CD1c-positive myeloid dendritic cell (primary cell): ENCODE results near the gene SLC2A6.

Experiments used
- DNase-seq: peaks from one replicate; pipeline ENCODE4 v3.0.0-alpha.2; 2016; ENCODE audit errors: extremely low spot score

The SLC2A6 gene

DNA sequence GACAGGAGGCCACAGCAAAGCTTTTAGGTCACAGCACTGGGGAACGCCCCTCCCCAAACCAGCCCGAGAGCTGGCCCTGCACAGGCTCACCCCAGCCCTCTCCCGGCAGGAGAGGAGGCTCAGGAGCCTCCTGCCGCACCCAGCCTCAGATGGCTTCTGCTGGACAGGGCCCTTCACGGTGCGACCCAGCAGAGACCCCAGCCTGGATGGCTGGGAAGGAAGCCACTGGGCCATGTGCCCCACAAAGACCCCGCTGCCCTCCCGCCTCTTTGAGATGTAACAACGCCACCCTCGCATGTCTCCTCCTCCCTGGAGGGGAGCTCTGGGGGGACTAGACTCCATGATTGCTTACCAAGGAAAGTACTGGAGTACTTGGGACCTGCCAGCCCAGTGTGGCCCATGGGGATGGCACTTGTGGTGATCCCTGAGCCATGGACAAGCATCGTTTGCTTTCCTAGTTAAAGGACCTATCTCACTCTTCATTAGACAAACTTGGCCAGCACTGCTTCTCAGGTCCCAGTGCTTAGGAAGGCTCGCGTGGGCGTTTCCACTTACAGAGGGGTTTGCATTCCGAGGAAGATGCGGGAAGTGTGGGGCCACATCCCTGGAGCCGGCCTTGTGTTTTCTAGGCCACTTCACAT lies 36.8 kb upstream of the SLC2A6 start:
- DNase-seq, result no peak

DNA sequence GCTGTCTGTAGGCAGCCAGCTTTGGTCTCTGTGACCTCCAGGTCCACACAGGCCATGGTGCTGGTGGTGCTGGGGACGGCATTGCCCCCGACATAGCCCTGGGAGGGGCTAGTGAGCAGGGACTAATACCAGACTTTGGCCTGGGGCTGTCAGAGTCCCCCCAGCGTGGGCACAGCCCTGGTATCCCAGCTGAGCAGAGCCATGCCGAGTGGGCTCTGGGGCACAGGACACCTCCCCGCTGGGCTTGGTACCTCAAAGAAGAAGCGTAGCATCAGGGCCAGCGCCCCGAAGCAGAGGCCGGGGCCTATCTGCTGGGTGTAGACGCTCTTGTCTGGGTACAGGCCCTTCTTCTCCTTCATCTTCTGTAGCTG lies 36.3 kb upstream of the SLC2A6 start:
- DNase-seq, result no peak

DNA sequence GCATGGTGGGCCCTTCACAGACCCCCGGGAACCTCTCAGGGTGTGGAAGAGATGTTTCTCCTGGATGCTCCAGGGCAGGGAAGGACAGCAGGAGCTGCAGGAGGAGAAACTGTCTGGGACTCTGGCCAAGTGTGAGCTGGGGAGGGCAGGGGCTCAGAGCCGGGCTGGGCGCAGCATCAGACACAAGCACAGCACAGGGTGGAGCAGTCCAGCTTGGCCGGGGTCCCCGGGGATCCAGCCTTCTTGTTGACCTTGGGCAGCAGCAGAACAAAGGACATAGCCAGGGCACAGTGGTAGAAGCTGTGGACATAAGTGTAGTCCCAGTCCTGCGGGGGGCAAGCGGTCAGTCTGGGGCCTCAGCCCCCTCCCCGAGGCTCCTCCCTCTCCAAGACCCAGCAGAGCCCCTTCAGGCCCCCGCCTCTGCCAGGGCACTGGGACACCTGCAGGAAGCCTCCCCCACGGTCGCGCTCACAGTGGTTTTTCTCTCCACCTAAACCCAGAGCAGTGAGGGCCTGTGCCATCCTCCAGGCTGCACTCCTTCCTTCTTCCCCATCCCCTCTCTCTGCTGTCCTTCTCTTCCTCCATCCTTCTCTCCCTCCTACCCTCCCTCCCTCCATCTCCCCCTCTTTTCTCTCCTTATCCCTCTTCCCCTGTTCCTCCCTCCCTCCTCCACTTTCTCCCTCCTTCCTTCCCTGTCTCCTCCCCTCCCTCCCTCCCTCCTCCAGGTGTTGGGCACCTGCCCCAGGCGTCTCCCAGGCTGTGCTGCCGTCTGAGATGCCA lies 35.8 kb upstream of the SLC2A6 start:
- no peak for DNase-seq

DNA sequence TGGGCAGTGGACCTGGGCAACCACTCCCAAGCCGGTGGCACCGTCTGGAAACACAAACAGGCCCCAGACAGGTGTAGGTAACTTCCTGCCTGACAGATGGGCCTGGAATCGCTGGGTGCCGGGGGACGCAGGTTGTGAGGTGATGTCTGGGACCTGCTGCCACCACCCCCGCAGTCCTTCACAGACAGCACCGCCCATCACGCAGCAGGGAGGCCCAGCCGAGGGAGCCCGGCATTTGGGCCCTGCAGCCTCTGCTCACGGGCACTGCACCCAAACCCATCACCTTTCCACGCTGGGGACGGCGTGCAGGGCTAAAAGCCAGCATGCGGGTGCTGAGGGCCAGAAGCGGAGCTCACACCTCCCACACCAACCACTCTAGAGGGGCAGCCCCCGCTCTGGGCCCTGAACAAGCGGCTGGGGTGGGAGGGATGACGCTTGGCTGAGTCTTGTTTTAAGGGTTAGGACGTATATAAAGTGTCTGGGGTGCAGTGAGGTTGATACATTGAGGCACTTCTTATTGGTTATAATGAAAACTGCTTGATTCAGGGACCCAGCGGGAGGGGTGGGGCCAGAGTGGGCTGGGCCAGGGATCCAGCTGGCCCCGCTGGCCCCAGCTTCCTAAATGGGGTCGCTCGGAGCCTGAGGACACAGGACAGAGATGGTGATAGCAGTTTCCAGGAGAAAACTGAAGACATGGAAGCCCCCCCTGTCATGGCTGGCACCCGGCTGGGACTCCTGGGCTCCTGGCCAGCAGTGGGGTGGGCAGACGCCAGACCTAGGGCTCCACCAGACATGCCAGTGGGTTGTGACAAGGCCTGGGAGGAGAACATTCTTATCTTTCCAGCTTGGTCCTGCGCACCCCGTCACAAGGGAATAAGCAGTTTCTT lies 34.6 kb upstream of the SLC2A6 start:
- DNase-seq, result no peak

DNA sequence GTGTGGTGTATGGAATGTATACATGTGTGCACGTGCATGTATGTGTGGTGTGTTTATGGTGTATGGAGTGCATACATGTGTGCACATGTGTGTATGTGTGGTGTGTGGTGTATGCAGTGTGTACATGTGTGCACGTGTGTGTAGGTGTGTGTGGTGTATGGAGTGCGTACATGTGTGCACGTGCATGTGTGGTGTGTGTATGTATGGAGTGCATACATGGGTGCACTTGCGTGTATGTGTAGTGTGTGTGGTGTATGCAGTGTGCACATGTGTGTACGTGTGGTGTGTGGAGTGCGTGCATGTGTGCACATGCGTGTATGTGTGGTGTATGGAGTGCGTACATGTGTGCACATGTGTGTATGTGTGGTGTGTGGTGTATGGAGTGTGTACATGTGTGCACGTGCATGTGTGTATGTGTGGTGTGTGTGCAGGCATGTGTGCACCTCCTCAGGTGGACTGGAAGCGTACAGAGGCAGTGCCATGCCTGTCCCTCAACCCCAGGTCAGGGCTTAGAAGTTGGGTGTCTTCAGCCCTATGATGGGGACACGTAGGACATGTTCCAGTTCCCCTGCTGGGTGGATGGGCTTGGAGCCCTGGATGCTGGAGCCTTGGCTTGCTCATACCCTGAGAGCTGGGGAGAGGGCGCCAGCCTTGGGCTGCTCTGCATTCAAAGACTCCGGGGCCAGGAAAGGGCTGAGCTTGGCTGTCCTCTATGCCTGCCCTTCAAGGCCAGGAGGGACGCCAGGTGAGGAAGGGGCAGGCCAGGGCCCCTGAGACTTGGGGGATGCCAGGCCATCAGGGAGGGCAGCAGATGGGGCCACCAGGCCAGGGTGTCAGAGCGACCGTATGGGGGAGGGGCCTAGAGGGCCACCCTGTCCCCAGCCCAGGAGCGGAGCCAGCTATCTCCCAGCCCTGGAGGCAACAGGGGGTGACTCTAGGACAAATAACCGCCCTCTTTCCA lies 33.6 kb upstream of the SLC2A6 start:
- no peak for DNase-seq

DNA sequence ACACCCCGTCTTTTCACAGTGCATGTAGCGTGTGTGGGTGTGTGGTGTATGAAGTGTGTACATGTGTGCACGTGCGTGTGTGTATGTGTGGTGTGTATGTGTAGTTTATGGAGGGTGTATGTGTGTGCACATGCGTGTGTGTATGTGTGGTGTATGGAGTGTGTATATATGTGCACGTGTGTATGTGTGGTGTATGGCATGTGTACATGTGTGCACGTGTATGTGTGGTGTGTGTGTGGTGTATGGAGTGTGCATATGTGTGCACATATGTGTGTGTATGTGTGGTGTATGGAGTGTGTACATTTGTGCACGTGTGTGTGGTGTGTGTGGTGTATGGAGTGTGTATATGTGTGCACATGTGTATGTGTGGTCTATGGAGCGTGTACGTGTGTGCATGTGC lies 32.7 kb upstream of the SLC2A6 start:
- no peak for DNase-seq

DNA sequence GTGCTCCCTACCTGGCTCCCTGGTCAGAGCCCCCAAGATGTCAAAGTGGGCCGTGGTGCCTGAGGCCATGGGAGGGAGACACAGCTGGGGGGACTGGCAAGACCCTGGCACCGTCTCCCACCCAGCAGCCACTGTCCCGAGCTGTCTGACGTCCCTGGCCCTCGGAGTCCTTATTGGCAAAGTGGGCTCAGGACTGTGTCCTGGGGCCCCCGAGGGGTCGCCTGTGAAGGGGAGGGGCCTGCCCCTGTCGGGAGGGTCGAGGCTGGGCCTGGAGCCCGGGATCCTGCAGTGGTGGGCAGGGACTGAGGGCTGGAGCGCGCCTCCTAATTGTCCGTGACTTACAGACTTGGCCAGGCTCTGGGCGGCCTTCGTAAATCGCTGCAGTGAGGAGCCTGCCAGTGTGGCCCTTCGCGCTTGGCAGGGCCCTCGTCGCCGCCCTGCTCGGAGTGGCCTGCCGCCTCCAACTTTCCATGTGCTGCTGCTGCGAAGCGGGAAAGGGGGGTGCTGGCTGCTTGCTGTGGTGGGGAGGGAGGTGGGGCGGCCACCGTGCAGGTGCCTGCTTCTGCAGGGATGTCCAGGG lies 32.1 kb upstream of the SLC2A6 start:
- no peak for DNase-seq

DNA sequence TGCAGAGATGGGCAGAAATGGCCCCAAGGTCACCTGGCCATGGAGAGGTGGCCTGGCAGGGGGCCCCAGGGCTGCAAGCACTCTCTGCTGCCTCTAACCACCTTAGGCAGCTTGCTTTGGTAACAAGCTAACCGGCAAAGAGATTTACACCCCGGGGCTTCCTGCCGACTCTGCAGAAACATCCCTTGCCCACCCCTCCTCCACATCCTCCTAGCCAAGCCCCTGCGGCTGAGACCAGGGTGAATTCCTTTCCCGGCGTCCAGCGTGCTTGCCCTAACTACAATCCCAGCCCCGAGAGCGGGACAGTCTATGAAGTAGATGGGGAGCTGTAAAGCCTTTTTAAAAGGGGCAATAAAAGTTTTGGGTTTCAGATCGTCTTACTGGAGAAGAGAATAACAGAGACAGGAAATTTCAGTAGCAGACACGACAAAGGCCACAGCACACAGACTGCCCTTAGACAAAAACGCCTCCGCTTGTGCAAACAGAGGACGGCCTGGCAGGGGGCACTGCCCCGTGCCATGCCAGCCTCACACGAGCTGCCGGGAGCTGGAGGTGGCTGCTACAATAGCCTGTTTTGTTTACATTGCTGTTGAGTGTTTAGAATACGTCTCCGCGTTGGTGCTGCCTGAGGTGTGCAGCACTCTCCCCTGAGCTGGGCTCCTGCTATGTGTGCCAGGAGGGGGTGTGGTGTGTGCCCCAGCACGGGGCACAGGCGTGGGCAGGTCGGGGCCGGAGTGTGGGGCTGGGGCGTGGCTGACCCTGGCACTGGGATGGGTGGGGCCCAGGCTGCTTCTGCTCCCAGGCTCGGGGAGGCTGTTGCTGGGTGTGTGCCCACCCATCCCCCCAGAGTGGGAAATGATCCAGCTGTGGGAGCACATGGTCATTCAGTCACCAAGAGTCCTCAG lies 30.5 kb upstream of the SLC2A6 start:
- no peak for DNase-seq

DNA sequence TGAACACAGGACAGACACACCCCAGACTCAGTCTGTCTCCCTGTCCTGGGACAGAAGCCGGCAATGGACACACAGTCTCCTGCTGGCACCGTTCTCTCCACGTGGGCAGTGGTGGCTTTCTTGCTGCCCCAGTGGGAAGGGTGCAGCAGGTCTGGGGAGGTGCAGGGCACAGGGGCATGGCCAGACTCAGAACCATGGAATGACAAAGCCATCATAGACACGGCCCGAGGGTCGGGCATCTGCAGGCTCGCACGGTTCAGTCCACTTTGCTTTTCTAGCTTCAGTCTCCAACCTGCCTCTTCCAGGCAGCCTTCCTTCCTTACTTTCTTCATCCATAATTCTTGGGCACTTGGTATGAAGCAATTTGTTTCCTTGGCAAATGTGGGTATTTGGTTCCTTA lies 29.1 kb upstream of the SLC2A6 start:
- DNase-seq, result no peak

DNA sequence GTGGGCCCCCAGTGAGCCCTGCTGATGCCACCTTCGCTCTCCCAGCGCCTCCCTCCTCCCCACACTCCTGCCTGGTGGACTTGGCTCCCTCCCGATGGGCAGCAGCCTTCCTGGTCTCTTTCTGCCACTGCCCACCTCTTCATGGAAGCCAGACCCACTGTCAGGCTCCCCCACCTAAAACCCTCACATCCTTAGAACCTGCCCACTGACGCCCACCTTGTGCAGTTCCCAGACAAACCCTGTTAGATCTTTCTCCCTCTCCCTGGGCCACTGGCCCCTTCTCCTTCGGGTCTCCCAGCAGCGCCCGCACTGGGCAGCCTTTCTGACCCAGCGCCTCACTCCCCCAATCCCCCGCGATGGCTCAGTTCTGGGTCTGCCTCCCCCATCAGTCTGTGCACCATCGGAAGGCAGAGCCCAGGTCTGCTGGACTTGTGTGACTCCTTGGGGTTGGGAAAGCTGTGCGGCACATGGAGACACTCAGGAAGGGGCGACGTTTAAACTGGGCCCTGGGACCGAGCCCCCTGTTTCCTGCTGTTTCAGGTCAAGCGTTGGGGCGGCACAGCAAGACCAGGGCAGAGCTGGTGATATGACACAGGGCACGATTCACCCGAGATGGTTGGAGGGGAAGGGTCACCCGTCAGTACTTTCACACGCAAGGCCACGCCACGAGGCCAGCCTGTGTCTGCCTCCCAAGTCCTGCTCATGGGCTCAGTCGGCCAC lies 28.5 kb upstream of the SLC2A6 start:
- DNase-seq, result no peak

DNA sequence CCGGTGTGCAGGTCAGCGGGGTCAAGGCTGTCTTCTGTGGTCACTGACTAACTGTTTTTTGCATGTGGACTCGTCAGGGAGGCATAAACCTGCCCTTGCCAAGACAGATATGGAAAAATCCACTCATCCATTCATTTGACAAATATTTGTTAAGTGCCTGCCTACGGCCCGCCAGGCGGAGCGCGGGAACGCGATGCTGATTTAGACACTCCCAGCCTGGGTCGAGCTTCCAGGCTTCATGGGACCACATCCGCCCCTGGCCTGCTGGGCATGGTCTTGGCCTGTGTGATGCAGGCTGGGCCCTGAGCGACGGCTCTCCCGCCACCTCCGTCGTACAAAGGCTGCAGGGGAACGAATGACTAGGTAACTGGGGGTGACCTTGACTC lies 27.7 kb upstream of the SLC2A6 start:
- DNase-seq, result no peak

DNA sequence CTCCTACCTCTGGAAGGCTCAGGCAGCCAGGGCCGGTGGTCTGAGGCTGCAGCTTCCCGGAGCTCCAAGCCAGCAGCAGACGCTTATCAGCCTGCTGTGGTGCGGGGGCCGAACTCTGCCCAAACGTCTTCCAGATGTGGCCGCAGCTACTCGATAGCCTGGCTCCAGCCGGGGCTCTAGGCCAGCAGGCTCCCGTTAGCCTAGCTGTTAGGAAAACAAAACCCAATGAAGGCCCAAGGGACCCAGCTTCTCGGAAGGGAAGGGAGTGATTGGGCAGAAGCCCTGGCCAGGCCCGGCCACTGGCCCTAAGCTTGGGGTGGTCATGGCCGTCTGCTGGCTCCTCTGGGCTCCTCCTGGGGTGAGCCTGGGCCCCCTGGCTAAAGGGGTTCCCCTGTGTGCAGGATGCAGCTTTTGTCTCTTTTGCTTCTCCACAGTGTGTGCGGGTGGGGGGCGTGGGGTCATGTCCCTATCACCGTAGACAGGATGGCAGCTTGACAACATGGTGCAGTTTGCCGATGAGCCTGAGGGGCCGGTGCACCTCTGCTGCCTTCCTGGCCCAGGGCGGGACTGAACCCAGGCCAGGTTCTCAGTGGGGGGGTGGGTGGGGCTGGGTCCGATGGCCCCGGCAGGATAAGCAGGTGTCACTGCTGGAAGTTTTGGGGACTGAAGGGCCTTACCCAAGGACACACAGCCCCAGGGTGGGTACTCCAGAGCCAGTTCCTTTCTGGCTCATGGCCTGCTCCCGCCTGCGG lies 27.2 kb upstream of the SLC2A6 start:
- DNase-seq, result no peak

DNA sequence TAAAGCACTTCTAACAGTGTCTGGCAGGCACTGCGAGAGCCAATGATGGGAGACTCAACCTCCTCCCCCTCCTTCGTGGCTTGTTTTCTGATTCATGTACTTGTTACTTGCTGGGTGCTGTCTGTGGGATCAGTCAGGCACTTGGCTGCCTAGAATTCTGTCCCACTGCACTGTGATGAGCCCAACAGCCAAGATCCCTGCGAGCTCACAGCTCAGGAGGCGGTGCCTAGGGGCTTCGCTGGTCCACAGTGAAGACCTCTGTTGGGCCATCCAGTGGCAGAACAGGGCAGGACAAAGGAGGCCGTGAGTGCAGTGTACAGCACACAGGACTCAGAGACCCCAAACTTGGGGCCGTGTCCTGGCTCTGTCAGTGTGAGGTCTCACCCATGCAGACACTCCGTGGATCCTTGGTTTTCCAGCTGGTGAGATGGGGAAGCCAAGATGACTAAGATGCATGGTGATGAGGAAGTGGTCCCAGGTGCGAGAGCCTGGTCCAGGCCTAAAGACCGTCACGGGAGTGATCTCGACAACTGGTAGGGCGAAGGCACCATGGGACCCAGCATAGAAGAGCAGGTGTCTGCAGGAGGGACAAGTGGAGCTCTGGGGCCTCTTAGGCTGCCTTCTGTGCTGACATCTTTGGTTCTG lies 26.4 kb upstream of the SLC2A6 start:
- no peak for DNase-seq

DNA sequence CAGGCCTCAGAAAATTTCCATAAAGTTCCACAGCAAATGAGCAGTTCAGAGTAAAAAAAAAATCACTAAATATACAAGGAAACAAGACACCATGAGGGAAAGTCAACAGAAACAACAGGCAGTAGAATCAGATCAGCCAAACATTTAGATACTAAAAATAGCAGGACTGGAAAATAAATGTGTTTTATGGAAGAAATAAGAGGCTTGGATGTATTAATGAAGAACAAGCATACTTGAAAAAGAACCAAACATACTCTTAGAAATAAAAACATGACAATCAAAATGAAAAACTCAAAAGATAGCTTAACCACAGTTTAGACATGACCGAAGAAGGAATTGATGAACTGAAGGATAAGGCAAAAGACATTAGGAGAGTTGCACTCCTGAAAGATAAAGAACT lies 23.2 kb upstream of the SLC2A6 start:
- no peak for DNase-seq

DNA sequence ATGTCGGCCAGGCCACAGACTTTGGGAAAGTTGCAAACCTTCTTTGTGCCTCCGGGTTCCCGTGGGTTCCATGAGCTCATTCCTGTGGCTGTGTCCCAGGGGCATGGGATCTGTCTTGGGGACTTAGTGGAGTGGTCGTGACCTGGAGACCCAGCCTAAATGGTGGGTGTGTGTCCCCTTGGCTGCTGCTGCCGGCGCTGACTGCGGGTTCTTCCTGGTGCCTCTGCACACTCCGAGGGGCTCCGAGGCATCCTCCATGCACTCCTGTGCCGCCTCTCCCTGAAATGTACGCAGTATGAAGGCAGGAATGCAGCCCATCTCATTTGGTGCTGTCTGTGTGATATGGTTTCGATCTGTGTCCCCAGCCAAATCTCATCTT lies 21.0 kb upstream of the SLC2A6 start:
- DNase-seq, result no peak

DNA sequence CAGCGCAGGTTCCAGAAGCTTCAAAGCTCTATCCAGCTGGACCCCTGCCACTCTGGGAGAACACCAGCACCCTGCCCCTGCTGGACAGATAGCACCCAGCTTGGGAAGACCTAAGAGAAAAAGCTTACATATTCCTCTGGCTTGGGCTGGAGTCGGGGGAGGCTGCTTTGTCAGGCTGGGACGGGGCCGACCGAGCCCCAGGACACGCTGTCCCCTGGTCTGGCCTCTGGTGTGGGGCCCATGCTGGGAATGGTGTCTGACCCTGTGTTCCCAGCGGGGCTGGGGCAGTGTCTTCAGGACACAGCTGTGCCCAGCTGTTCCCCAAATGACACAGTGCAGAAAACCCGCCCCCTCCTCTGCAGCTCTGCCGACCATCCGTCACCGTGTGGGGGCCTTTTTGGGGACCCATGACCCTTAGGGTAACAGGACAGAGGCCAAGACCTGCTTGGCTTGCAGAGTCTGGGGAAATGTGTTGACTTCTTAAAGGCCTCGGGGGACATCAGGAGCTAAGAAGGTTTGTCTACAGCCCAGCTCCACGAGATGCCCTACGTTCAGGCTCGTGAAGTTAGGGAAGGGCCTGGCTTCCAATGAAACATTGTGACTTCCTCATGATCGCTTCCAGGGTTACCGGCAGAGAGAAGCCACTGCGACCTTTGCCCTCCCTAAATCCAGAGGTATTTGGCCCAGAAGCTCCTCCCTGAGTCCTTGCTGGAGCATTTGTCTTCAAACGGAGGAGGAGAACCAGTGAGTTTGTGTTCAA lies 20.4 kb upstream of the SLC2A6 start:
- DNase-seq, result no peak
